GM19372 (cell line): ENCODE measurements around the gene NPHP4.
"Not testable (repeated sequence)": the region's sequence is repeated elsewhere in the genome, so short reads cannot be mapped to it uniquely, and the experiment has no call there.

Experiments
- ATAC-seq: cut with Tn5 transposase; IDR thresholded peaks from one replicate; pipeline ENCODE4 v1.9.1; 2021; ENCODE audit warnings: mild to moderate bottlenecking, low read depth, moderate library complexity; ENCODE audit not compliant: unreplicated experiment

NPHP4 gene

DNA sequence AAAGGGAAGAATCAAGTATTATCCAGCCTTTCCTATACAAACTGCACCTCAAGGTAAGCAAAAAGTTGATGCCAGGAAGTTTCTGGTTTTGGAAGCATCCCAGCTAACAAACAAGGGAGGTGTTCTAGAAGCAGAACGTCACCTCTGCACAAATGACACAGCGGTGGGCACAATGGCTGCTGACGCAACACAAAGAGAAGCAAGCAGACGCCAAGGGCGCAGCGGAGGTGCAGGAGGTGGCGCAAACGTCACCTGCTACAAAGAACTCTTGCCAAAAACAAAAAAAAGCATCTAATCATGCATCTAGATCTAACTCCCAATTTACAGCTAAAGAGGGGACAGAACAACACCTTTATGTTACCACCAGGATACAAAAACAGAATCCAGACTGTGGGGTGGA, 88.5 kb downstream of the NPHP4 start:
- ATAC-seq: no peak

- no peak for ATAC-seq
Observed at GRCh38 chr1:5903031-5903430, 89.2 kb downstream of the NPHP4 start.

GRCh38 chr1:5901841-5902240, 90.4 kb downstream of the NPHP4 start:
- no peak for ATAC-seq

- no peak for ATAC-seq
Observed at GRCh38 chr1:5901150-5901549, 91.1 kb downstream of the NPHP4 start.

DNA sequence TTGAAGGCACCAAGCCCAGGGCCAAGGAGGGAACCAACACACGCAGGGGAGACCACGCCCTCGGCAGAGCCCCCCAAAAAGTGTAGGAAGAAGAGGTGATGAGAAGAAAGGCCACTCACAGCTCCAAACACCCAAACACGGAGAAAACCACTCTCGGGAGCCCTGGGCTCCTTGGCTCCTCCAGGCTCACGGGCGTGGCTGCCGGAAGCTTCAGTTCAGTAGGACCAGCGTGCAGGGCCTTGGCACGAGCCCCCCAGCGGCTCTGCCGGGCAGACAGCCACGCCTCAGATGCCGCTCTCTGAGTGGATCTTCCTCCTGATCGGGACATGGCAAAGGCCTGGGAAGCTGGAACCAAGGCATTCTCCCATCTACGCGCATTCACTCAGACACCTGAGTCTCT, 94.0 kb downstream of the NPHP4 start:
- ATAC-seq: no peak

DNA sequence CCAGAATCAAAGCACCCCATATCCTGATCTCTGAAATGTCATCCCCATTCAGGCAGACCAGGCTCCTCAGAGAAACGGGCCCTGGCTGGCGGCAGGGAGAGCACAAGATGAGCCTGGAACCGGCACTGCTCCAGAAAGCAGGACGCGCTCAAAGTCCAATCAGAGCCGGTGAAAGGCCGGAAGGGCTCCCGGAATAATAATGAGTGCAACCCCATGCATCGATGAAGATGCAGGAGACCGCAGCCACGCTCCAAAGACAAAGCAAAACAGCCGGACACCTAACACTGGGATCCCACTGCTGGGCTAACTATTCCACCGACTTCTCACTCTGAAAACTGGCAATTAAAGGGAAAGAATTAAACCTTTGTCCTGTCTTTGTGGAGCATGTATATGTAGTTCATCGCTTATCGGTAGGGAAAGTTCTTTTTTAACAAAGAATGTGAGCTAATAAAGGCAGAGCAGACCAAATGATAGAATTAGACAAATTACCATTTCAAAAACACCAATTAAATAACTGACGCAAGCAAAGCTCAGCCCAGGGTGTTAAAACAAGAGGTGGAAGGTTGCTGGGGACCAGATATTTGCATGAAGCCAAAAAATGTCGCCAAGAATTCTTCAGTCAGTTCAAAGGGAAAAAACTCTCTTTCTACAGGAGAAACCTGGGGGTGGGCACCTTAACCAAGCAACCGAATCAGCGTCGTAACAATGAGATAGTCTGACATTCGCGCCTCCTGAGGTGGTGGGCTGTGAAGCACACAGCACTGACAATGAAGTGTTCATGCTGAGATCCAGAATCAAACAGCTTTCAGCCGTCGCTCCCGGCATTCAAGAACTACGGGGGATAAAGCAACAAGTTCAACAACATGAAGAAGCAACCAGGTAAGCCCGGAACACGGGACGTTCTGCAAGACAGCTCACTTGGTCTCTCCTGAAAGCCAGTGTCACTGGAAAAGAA, 95.2 kb downstream of the NPHP4 start:
- ATAC-seq: no peak

DNA sequence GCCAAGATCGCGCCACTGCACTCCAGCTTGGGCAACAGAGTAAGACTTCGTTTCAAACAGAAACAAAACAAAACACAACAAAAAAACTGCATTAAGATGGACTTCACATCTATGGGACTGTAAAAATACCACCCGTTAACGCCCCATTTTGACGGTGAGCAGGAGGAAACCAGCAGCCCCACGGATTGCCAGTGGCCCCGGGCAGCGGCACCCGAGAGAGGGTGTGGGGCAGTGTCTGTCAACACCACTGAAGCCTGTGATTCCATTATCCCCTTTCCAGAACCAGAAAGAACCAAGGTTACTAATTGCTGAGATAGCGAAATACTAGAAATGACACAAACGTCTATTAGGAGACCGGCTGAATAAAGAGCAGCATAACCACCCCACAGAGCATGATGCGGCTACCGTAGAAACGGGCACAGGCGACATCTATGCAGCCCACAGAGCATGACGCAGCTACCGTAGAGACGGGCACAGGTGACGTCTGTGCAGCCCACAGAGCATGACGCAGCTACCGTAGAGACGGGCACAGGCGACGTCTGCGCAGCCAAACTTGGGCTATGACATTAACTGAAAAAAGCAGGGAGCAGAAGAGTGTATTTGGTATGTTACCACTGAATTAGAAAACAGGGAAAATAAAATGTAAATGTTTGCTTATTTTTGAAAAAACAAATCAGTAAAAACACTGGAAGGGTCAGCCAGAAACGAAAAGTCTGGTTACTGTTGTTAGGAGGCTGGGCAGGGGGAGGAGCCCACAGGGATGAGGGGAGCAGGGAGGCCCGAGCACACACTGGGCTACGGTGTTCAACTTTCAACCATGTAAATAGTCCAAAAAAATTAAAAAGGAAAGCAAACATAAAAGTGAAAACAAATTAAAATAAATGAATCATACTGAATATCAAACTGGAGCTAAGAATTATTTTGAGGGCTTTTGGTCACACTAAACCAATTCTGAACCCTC, 96.5 kb downstream of the NPHP4 start:
- ATAC-seq: no peak

DNA sequence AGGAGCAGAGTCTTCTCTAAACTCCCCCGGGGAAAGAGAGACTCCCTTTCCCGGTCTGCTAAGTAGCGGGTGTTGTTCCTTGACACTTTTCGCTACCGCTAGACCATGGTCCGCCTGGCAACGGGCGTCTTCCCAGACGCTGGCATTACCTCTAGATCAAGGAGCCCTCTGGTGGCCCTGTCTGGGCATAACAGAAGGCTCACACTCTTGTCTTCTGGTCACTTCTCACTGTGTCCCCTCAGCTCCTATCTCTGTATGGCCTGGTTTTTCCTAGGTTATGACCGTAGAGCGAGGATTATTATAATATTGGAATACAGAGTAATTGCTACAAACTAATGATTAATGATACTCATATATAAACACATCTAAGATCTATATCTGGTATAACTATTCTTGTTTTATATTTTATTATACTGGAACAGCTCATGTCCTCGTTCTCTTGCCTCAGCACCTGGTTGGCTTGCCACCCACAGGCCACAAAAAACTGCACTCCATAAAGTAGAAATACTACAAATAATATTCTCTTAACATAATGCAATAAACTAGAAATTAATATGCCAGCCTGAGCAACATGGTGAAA, 98.4 kb downstream of the NPHP4 start:
- not testable (repeated sequence) for ATAC-seq

- no peak for ATAC-seq
Observed at GRCh38 chr1:5892329-5892728, 99.9 kb downstream of the NPHP4 start.

GRCh38 chr1:5891736-5892135, 100.5 kb downstream of the NPHP4 start:
- no peak for ATAC-seq

DNA sequence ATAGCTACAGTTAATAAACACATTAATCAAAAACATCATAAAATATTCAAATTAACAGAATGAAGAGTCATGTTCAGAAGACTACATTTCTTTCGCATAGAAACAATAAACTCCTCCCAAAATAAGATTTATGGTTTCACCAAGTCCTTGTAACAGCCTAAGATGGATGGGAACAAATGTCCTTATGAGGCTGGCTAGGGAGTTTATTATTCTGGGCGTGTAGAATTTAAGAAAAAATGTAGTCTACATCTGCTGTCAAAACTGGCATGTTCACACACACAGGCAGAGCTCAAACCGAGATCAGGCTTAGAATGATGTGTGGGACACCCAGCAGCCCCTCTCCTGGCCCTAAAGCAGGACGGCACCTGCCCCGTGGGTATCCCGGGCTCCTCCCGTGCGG, 101.1 kb downstream of the NPHP4 start:
- no peak for ATAC-seq

DNA sequence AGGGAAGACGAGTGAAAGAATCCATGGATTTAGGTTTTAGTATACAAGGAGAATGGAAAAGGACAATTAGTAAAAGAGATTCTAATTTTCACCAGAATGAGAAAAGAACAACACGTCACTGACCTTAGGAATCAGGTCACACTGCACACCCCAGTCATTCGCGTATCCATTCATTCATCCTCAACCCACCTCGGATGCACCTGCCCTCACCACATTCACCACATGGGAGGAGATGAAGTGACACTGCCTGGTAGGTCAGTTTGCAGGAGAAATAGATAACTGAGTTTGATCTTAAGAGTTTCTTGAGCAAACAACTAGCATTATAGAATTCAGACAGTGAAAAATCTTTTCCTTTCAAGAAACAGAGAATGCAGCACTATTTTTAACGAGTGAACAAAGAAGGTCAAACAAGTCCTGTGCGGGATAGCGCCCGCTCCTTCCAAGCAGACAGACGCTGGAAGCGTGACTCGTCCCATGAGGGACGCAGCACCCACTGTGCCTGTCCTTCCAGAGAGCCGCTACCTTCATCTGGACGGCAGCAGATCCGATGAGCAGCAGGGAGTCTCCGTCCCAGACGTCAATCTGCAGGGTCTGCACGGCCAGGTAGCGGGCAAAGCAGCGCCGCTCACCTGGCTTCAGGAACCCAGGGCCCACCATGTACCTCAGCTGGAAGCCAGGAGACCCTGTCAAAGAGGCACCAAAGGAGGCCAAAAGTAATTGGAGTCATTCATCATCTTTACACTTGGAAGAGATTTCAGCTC, 101.7 kb downstream of the NPHP4 start:
- ATAC-seq: no peak

DNA sequence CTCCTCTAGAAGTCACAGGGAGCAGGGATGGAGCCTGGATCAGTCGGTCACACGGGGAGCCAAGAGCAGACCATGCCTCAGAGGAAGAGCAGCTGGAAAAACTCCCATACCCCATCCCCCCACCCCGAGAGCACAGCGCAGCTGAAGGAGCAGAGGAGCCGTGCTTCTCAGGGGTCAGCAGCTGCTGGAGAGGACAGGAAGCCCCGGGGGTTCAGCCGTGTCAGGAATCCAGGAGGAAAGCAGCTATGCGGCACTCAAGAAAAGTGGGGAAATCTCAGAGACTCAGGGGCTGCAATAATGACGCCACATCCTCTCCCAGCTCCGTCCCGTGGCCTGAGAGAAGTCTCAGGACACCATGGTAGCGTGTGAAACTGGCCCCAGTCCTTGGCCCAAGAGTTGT, 102.3 kb downstream of the NPHP4 start:
- no peak for ATAC-seq

- ATAC-seq: no peak
Observed at GRCh38 chr1:5889462-5889861, 102.8 kb downstream of the NPHP4 start.

DNA sequence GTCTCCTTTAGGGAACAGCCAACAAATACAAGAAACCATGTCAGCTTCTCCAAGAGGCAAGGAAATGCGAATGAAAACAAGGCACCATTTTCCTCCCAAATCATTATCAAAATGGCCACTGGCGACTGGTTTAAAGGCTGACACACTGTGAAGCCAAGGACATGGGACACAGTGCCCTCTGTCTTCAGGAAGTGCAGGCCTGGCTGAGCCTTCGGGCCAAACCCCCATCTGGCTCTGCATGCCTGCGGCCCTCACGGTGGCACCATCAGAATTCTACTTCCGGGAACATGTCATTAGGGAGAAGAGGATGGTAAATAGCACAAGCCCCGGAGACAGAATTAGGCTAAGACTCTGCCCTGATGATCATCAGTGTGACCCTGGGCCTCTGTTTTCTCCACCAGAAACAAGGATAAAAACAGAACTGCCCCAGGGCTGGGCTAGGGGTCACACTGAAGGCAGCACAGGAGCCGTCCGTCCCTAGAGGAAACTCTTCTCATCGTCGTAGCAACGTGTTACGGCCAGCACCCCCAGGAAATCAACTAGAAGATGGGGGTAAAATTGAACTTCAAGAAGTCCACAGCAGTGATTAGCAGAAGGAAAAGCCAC, 103.5 kb downstream of the NPHP4 start:
- ATAC-seq: no peak

- ATAC-seq: no peak
Observed at GRCh38 chr1:5887971-5888361, 104.3 kb downstream of the NPHP4 start.

GRCh38 chr1:5887349-5887970, 104.8 kb downstream of the NPHP4 start:
- no peak for ATAC-seq

GRCh38 chr1:5886541-5887348, 105.5 kb downstream of the NPHP4 start:
- no peak for ATAC-seq

GRCh38 chr1:5886140-5886483, 106.1 kb downstream of the NPHP4 start:
- ATAC-seq: no peak
